GM19455 (cell line): ENCODE results near the gene FBF1.
"Not testable (repeated sequence)": the region's sequence is repeated elsewhere in the genome, so short reads cannot be mapped to it uniquely, and the experiment has no call there.

Source experiments
- ATAC-seq: cut with Tn5 transposase; IDR thresholded peaks from one replicate; pipeline ENCODE4 v1.9.1; 2021; ENCODE audit not compliant: unreplicated experiment

Gene FBF1

GRCh38 chr17:75897160-75898019, 43.5 kb downstream of the FBF1 start:
- no peak for ATAC-seq

GRCh38 chr17:75896415-75897159, 44.3 kb downstream of the FBF1 start, which contains the start of gene TRIM65:
TRIM65 (minus strand) TSS chr17:75896951; CDS start chr17:75896937, 14 bp downstream.
- ATAC-seq = peak; percentile 71

GRCh38 chr17:75895370-75896155, 45.3 kb downstream of the FBF1 start:
- ATAC-seq = no peak

DNA sequence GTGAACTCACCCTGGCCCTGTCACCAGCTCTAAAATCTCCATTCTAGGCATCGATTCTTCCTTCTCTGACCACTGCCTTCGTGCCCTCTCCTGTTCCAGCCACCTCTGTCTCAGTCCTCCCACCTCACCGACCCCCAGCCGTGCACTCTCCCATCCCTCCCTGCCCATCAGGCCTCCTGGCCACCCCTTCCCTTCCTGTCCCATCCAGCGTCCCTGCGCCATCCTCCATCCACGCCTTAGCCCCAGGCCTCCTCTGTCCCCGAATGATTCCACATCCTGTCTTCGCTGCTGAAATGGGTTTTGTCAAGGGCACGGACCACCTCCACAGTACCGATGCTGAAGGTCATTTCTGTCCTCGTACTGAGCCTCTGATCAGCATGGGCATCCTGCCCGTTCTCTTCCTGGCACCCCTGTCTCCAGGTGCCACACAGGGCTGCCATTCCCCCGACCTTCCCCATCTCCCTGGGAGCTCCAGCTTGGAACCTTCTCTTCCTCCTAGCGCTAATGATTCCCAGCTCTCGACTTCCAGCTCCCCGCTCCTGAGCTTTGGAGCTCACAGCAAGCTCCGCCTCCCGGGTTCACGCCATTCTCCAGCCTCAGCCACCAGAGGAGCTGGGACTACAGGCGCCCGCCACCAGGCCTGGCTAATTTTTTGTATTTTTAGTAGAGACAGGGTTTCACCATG, 46.7 kb downstream of the FBF1 start:
- ATAC-seq = no peak

- ATAC-seq = no peak
Measured at GRCh38 chr17:75893305-75894048, 47.4 kb downstream of the FBF1 start.

GRCh38 chr17:75892556-75893224, 48.2 kb downstream of the FBF1 start:
- no peak for ATAC-seq

GRCh38 chr17:75891605-75892555, 49.0 kb downstream of the FBF1 start:
- no peak for ATAC-seq

DNA sequence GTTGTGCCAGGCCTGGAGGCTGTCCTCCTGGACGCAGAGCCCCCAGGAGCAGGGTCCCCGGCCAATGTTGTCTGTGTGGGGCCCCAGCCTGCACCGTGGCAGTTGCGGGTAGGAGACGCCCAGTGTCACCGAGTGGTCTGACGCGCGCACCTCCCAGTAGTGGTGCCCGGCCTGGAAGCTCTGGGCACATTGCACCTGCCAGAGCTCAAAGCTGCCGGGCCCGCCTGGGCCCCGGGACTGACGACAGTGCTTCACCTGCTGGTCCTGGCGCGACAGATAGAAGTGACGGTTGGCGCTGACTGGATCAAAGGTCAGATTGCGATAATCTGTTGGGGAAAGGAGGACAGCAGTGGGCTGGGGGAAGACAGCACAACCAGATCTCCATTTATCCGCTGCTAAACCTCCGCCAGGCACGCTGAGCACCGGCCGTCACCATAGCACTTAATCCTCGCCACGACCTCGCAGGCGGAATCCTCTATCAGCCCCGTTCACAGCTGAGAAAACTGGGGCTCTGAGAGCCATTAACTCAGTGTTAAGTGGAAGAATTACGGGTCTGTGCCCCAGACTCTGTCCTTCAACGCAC, 49.7 kb downstream of the FBF1 start:
- no peak for ATAC-seq

DNA sequence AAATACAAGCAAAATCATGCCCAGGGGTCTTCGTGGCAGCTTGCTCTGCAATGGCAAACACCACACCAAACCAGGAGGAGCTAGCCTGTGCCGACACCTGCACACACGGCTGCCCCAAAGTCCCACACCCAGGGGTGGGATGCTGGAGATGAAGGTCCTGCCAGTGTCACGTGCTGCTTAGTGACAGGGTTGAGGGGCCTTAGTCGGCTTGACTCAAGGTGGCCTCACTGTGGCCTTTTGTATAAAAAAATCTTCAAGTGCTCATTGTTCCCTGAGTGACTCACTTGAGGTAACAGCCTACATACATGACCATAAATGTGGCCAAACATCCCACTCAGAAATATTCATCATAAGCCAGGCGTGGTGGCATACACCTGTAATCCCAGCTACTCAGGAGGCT, 51.4 kb downstream of the FBF1 start:
- no peak for ATAC-seq

DNA sequence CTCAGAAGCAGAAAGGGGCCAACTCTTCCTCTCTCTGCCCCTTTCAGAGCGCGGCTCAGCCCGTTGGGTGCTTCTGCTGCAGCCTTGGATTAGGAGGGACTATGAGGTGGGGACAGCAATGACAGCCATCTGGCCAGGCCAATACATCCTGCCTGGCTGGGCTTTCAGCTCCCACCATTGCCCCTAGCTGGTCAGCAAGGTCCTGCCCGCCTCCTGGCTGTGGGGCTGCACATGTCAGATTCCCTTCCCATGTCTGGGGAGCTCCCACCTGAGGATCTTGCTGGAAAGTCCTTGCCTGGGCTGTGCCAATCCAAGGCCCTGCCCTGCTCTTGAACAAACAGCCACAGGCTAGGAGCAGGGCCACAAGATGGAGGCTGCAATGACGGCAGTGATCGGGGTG, 52.4 kb downstream of the FBF1 start:
- ATAC-seq = no peak

DNA sequence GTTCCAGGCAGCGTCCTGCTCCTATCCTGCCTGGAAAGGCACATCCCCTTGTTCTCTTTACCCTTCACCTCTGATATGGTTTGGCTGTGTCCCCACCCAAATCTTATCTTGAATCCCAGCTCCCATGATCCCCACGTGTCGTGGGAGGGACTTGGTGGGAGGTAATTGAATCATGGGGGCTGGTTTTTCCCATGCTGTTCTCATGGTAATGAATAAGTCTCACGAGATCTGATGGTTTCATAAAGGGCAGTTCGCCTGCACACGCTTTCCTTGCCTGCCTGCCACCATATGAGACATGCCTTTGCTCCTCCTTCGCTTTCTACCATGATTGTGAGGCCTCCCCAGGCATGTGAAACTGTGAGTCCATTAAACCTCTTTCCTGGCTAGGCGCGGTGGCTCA, 55.0 kb downstream of the FBF1 start:
- not testable (repeated sequence) for ATAC-seq

- no peak for ATAC-seq
Measured at GRCh38 chr17:75885431-75885830, 55.4 kb downstream of the FBF1 start.

DNA sequence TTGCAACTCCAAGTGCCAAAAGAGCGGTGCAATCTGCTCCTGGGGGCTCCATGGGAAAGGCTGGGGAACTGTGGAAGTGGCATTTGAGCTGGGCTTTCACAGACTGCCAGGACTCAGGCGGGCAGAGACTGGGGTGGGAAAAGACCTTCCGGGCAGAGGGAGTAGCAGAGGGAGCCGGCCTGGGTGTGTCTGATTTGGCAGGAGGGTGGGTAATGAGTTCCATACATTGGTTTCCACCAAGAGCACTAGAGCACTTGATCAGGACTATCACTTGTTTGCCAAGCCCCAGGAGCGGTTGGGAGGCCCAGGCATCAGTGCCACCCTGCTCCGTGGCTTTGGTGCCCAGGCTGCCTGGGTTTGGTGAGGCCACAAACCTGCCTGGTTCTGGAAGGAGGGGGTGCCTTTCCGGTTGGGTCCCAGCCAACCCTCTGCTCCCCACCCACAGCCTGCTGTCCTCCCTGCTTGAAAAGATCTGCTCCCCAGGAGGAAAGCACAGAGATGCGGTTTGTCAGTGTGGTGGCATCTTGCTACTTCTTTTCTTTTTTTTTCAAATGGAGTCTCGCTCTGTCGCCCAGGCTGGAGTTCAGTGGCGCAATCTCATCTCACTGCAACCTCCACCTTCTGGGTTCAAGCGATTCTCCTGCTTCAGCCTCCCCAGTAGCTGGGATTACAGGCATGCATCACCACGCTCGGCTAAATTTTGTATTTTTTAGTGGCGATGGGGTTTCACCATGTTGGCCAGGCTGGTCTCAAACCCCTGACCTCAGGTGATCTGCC, 59.0 kb downstream of the FBF1 start:
- no peak for ATAC-seq

GRCh38 chr17:75880266-75880665, 60.6 kb downstream of the FBF1 start:
- ATAC-seq = no peak

GRCh38 chr17:75878174-75878998, 62.5 kb downstream of the FBF1 start, which contains the start of gene TRIM47:
TRIM47 (minus strand) TSS chr17:75878581; CDS start chr17:75878548, 33 bp downstream.
- ATAC-seq = no peak

- ATAC-seq = no peak
Measured at GRCh38 chr17:75877752-75878173, 63.1 kb downstream of the FBF1 start.
